Glutamatergic neuron (in vitro differentiated cells): Measurements from ENCODE around the gene C10orf67. TPM values are rescaled to one million over a fixed set of nuclear protein-coding genes. Genes with fewer than 3 reads are reported as not detected.

ENCODE experiments used
- DNase-seq: peaks from one replicate; pipeline ENCODE4 v3.0.0; 2022
- H3K27ac Mint-ChIP-seq: one replicate; pipeline ENCODE4 v1.8.0; 2020; ENCODE audit warnings: mild to moderate bottlenecking, mixed read lengths, inconsistent platforms; ENCODE audit not compliant: unreplicated experiment
- H3K27me3 Mint-ChIP-seq: one replicate; pipeline ENCODE4 v1.8.0; 2020; ENCODE audit warnings: mild to moderate bottlenecking, moderate library complexity, mixed read lengths, inconsistent platforms; ENCODE audit not compliant: unreplicated experiment
- H3K36me3 Mint-ChIP-seq: one replicate; pipeline ENCODE4 v1.8.0; 2020; ENCODE audit warnings: mild to moderate bottlenecking, mixed read lengths, inconsistent platforms; ENCODE audit not compliant: unreplicated experiment
- H3K4me1 Mint-ChIP-seq: one replicate; pipeline ENCODE4 v1.8.0; 2020; ENCODE audit warnings: mild to moderate bottlenecking, low read depth, mixed read lengths, inconsistent platforms; ENCODE audit not compliant: unreplicated experiment
- H3K4me3 Mint-ChIP-seq: one replicate; pipeline ENCODE4 v1.8.0; 2020; ENCODE audit warnings: mild to moderate bottlenecking, mixed read lengths, inconsistent platforms; ENCODE audit not compliant: unreplicated experiment
- H3K9me3 Mint-ChIP-seq: one replicate; pipeline ENCODE4 v1.8.0; 2020; ENCODE audit warnings: mild to moderate bottlenecking, moderate library complexity, mixed read lengths, inconsistent platforms; ENCODE audit not compliant: unreplicated experiment
- total RNA-seq: library from RNA; stranded (reverse); fragmentation: NEBNext Ultra II Directional; extraction: Animal tissue kit (Norgen Biotek cat#: 25700); gene quantifications from one replicate; pipeline ENCODE4 v1.2.1, GENCODE V29; 2021; ENCODE audit not compliant: unreplicated experiment
- TF ChIP-seq, protein P1 (sequence below): fragments of 200-600 bp; sonication (generic); IDR thresholded peaks from one replicate; pipeline ENCODE4 v1.5.0; 2021; ENCODE audit not compliant: partially characterized antibody, unreplicated experiment

C10orf67 gene
- total RNA-seq, 1 donor from 2014 or later: not detected

- H3K9me3 Mint-ChIP-seq: peaks cover 4% of the 10 kb centered on the region
- peaks cover 9% of the 10 kb centered on the region for H3K4me1 Mint-ChIP-seq
- no peaks in the 10 kb centered on the region for H3K36me3 Mint-ChIP-seq
- H3K4me3 Mint-ChIP-seq: peak overlapping the region; percentile 78
- H3K27me3 Mint-ChIP-seq: peaks cover 28% of the 10 kb centered on the region
- no peak for DNase-seq
- TF ChIP-seq, protein P1, sequence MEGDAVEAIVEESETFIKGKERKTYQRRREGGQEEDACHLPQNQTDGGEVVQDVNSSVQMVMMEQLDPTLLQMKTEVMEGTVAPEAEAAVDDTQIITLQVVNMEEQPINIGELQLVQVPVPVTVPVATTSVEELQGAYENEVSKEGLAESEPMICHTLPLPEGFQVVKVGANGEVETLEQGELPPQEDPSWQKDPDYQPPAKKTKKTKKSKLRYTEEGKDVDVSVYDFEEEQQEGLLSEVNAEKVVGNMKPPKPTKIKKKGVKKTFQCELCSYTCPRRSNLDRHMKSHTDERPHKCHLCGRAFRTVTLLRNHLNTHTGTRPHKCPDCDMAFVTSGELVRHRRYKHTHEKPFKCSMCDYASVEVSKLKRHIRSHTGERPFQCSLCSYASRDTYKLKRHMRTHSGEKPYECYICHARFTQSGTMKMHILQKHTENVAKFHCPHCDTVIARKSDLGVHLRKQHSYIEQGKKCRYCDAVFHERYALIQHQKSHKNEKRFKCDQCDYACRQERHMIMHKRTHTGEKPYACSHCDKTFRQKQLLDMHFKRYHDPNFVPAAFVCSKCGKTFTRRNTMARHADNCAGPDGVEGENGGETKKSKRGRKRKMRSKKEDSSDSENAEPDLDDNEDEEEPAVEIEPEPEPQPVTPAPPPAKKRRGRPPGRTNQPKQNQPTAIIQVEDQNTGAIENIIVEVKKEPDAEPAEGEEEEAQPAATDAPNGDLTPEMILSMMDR: peak; percentile 11
- H3K27ac Mint-ChIP-seq: no peak overlapping the region
These were observed 171.2 kb downstream of the C10orf67 start for GRCh38 chr10:23173214-23174073.

DNA sequence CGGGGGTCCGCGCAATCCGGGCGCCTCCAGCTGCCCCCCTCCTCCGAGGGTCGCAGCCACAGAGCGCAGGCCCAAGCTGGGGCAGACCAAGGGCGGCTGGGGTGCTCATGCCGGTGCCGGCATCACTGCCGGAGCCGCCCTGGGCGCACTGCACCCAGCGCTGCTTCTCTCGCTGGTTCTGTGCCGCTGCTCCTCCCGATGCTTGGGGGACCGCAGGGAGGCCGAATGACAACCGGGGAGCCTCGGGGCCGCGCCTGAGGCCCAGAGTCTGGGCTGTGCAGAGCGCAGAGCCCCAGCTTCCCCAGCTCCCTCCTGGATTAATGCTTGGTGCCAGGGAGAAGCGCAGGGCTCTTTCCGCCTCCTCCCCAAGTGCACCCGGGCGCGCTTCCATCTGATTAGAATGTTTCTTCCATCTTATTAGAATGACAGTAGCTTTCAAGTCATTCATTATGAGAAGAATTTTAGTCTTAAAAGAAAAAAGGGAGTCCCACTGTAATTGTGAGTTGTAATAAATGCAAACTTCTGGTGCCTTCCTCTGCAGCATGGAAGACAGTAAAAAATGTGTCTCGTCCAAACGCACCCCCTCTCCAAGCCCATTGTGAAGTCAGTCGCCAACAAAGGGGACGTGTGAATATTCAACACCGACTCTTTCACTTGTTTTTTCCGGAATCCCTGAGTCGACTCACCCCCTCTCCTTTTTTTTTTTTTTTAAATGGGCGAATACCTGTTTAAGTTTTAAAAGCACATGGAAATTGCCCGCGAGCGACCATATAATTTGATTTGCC is 172.0 kb downstream of the C10orf67 start:
- Mint-ChIP-seq H3K4me3 (peak overlapping the region; percentile 77), H3K36me3 (no peaks in the 10 kb centered on the region)
- TF ChIP-seq, protein P1: no peak

GRCh38 chr10:23171232-23171876 is 173.2 kb downstream of the C10orf67 start:
- H3K4me3 Mint-ChIP-seq: peak overlapping the region; percentile 21
- H3K27me3 Mint-ChIP-seq: peaks cover 26% of the 10 kb centered on the region
- H3K36me3 Mint-ChIP-seq: no peaks in the 10 kb centered on the region
- peaks cover 11% of the 10 kb centered on the region for H3K4me1 Mint-ChIP-seq
- no peak overlapping the region for H3K27ac Mint-ChIP-seq
- TF ChIP-seq, protein P1: no peak
- no peaks in the 10 kb centered on the region for H3K9me3 Mint-ChIP-seq
- DNase-seq: no peak

More for the DNA sequence above, 172.0 kb downstream of the C10orf67 start:
- Mint-ChIP-seq H3K4me1 (peaks cover 9% of the 10 kb centered on the region), H3K27me3 (peaks cover 24% of the 10 kb centered on the region), H3K27ac (no peak overlapping the region), H3K9me3 (peaks cover 1% of the 10 kb centered on the region)
- DNase-seq: no peak

DNA sequence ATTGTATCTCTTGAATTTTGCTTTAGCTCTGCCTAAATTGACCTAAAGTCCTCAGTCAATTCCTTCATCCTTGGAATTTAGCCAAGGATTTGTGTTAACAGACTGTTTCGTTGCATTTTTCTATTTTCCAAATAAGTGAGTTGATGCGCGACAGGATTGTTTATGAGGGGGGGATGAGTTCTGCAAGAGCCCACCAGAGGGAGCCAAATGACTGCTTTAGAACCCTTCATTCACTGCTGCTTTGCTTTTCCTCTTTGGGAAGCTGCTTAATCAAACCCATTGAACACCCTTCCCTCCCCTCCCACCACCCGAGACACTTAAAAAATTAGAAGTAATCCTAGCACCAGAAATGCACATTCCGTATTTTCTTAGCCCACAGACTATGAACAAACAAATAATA is 186.2 kb downstream of the C10orf67 start:
- peaks cover 6% of the 10 kb centered on the region for H3K27me3 Mint-ChIP-seq
- TF ChIP-seq, protein P1: peak; percentile 93
- H3K27ac Mint-ChIP-seq: no peak overlapping the region

More for the DNA sequence above, 186.2 kb downstream of the C10orf67 start:
- Mint-ChIP-seq H3K9me3 (no peaks in the 10 kb centered on the region), H3K4me1 (peaks cover 8% of the 10 kb centered on the region), H3K36me3 (no peaks in the 10 kb centered on the region), H3K4me3 (no peak overlapping the region)
- peak; percentile 59 for DNase-seq
